Erythroblast (primary cell): ENCODE measurements around the gene CACNG5.

ENCODE experiments used
- GATA1 ChIP-seq: IDR thresholded peaks from 2 replicates; pipeline ENCODE4 v1.6.1; 2011; ENCODE audit warnings: low read depth, mild to moderate bottlenecking, control low read depth, low read length, moderate library complexity
- POLR2A ChIP-seq: IDR thresholded peaks from 2 replicates; pipeline ENCODE4 v1.6.1; 2011; ENCODE audit warnings: mild to moderate bottlenecking, low read length

- no peak for TF ChIP-seq POLR2A
- no peak for TF ChIP-seq GATA1
Measured at GRCh38 chr17:66930933-66931332, 96.0 kb downstream of the CACNG5 start.
